Endodermal cell (in vitro differentiated cells): ENCODE data around the gene TMC3. TPM values are rescaled to one million over a fixed set of nuclear protein-coding genes. Genes with fewer than 3 reads are reported as not detected.

Source experiments
- DNase-seq: peaks from one replicate; pipeline ENCODE4 v3.0.0-alpha.2; 2017
- H3K27ac ChIP-seq: 2 replicates; pipeline ENCODE4 v1.5.1; 2013; ENCODE audit warnings: mild to moderate bottlenecking, low read depth, low read length, moderate library complexity
- H3K27me3 ChIP-seq: 2 replicates; pipeline ENCODE4 v1.6.1; 2013; ENCODE audit warnings: mild to moderate bottlenecking, low read length, moderate library complexity; ENCODE audit not compliant: insufficient read depth, control insufficient read depth, poor library complexity, severe bottlenecking
- H3K36me3 ChIP-seq: 2 replicates; pipeline ENCODE4 v1.7.0; 2013; ENCODE audit warnings: mild to moderate bottlenecking, low read length, moderate library complexity; ENCODE audit not compliant: control insufficient read depth, insufficient read depth
- H3K4me1 ChIP-seq: one replicate; pipeline ENCODE4 v1.7.0; 2013; ENCODE audit warnings: low read length; ENCODE audit not compliant: control insufficient read depth, insufficient read depth
- H3K4me3 ChIP-seq: 2 replicates; pipeline ENCODE4 v1.5.1; 2013; ENCODE audit warnings: mild to moderate bottlenecking, low read length, moderate library complexity
- H3K9ac ChIP-seq: 2 replicates; pipeline ENCODE4 v1.6.1; 2013; ENCODE audit warnings: mild to moderate bottlenecking, low read length, moderate library complexity; ENCODE audit not compliant: poor library complexity, severe bottlenecking; ENCODE audit errors: extremely low read depth
- H3K9me3 ChIP-seq: 2 replicates; pipeline ENCODE4 v1.6.1; 2013; ENCODE audit warnings: mild to moderate bottlenecking, low read length, moderate library complexity; ENCODE audit not compliant: control insufficient read depth
- H3K27ac Mint-ChIP-seq: 2 replicates; pipeline ENCODE4 v1.8.0; 2020; ENCODE audit warnings: mixed read lengths
- H3K27me3 Mint-ChIP-seq: 2 replicates; pipeline ENCODE4 v1.8.0; 2021; ENCODE audit warnings: mild to moderate bottlenecking, mixed read lengths; ENCODE audit not compliant: insufficient read depth
- H3K36me3 Mint-ChIP-seq: 2 replicates; pipeline ENCODE4 v1.8.0; 2020; ENCODE audit warnings: low read depth, mixed read lengths
- H3K4me1 Mint-ChIP-seq: 2 replicates; pipeline ENCODE4 v1.8.0; 2020; ENCODE audit warnings: mixed read lengths
- H3K4me3 Mint-ChIP-seq: 2 replicates; pipeline ENCODE4 v1.8.0; 2020; ENCODE audit warnings: mild to moderate bottlenecking, moderate library complexity, mixed read lengths
- H3K9me3 Mint-ChIP-seq: 2 replicates; pipeline ENCODE4 v1.8.0; 2020; ENCODE audit warnings: mild to moderate bottlenecking, mixed read lengths
- CTCF ChIP-seq: fragments of 200-600 bp; sonication (generic); conservative IDR thresholded peaks from 2 replicates; pipeline ENCODE4 v1.5.0; 2021; ENCODE audit warnings: antibody characterized with exemption, mild to moderate bottlenecking
- WGBS, 2 experiments: methylation state at CpG; one replicate each; pipeline versions ENCODE4 v1.1.5 to v1.1.7; 2013; ENCODE audit warnings: missing lambda C conversion rate in 2 of 2, mixed read lengths in 1 of 2; ENCODE audit not compliant: insufficient coverage in 1 of 2, insufficient read length in 1 of 2; 5-methylcytosine and 5-hydroxymethylcytosine counted together
- total RNA-seq, 2 donors: library from RNA; stranded (reverse); fragmentation: NEBNext Ultra II Directional in 1 of 2; extraction: Animal tissue kit (Norgen Biotek cat#: 25700) in 1 of 2; gene quantifications; 2 replicates in 1 of 2; 3 replicates in 1 of 2; pipeline ENCODE4 v1.2.1, GENCODE V29; 2021

TMC3 gene
- total RNA-seq, 2 donors from 2014 or later = not detected

GRCh38 chr15:81391657-81392056 is 17.6 kb upstream of the TMC3 start:
- Histone ChIP-seq H3K27ac (no peak overlapping the region), H3K36me3 (no peaks in the 10 kb centered on the region), H3K27me3 (no peaks in the 10 kb centered on the region), H3K9me3 (peaks cover 20% of the 10 kb centered on the region), H3K9ac (no peak overlapping the region), H3K4me1 (no peaks in the 10 kb centered on the region), H3K4me3 (no peak overlapping the region)
- no peaks in the 10 kb centered on the region for H3K9me3 Mint-ChIP-seq
- peaks cover 2% of the 10 kb centered on the region for H3K4me1 Mint-ChIP-seq
- WGBS, 2 experiments = 84 to 100% methylated on average over 1 to 2 of the region's 2 CpGs
- no peak overlapping the region for H3K4me3 Mint-ChIP-seq
- DNase-seq = no peak
- H3K36me3 Mint-ChIP-seq = no peaks in the 10 kb centered on the region
- H3K27ac Mint-ChIP-seq = no peak overlapping the region
- peaks cover 15% of the 10 kb centered on the region for H3K27me3 Mint-ChIP-seq
- TF ChIP-seq CTCF = no peak

GRCh38 chr15:81388436-81388770 is 14.4 kb upstream of the TMC3 start:
- TF ChIP-seq CTCF = no peak
- H3K4me1 ChIP-seq = no peaks in the 10 kb centered on the region
- no peaks in the 10 kb centered on the region for H3K36me3 Mint-ChIP-seq
- WGBS, 2 experiments = 74 to 83% methylated on average over 1 of the region's 1 CpG
- peaks cover 9% of the 10 kb centered on the region for H3K9me3 Mint-ChIP-seq
- no peaks in the 10 kb centered on the region for H3K27me3 ChIP-seq
- peaks cover 13% of the 10 kb centered on the region for H3K9me3 ChIP-seq
- H3K36me3 ChIP-seq = no peaks in the 10 kb centered on the region
- H3K4me1 Mint-ChIP-seq = peaks cover 1% of the 10 kb centered on the region
- no peak overlapping the region for H3K4me3 Mint-ChIP-seq
- H3K27ac ChIP-seq = no peak overlapping the region
- no peak for DNase-seq
- no peak overlapping the region for H3K27ac Mint-ChIP-seq
- no peak overlapping the region for H3K9ac ChIP-seq
- H3K4me3 ChIP-seq = no peak overlapping the region
- peaks cover 5% of the 10 kb centered on the region for H3K27me3 Mint-ChIP-seq

GRCh38 chr15:81387621-81388435 is 13.8 kb upstream of the TMC3 start:
- Mint-ChIP-seq H3K4me1 (no peaks in the 10 kb centered on the region), H3K36me3 (no peaks in the 10 kb centered on the region), H3K27ac (no peak overlapping the region), H3K4me3 (no peak overlapping the region), H3K9me3 (peaks cover 9% of the 10 kb centered on the region), H3K27me3 (peaks cover 5% of the 10 kb centered on the region)
- DNase-seq = no peak
- no peaks in the 10 kb centered on the region for H3K36me3 ChIP-seq
- peaks cover 9% of the 10 kb centered on the region for H3K9me3 ChIP-seq
- no peaks in the 10 kb centered on the region for H3K4me1 ChIP-seq
- TF ChIP-seq CTCF = no peak
- no peak overlapping the region for H3K4me3 ChIP-seq
- no peaks in the 10 kb centered on the region for H3K27me3 ChIP-seq
- H3K27ac ChIP-seq = no peak overlapping the region
- no peak overlapping the region for H3K9ac ChIP-seq
- WGBS, 2 experiments = 92 to 96% methylated on average over 6 to 12 of the region's 12 CpGs
